Upper lobe of left lung (tissue), 6 donors: ENCODE measurements around the gene NMBR. TPM values are rescaled to one million over a fixed set of nuclear protein-coding genes. Genes with fewer than 3 reads are reported as not detected.
"Not testable (repeated sequence)": the region's sequence is repeated elsewhere in the genome, so short reads cannot be mapped to it uniquely, and the experiment has no call there.

ENCODE experiments used
- ATAC-seq, 2 donors: fragments of 200-7000 bp; cut with Tn5 transposase; one replicate each; pipeline ENCODE4 v1.9.1; 2022; ENCODE audit warnings: mild to moderate bottlenecking in 2 of 2, moderate library complexity in 2 of 2; ENCODE audit not compliant: low FRiP score in 2 of 2
- DNase-seq, 2 donors: peaks; one replicate each; pipeline ENCODE4 v3.0.0-alpha.2; 2019 to 2020
- H3K27ac ChIP-seq, 4 donors: fragments of 200-600 bp; sonication (generic); one replicate each; pipeline ENCODE4 v1.5.1; 2016 to 2019
- H3K27me3 ChIP-seq, 4 donors: fragments of 200-600 bp; sonication (generic); one replicate each; pipeline ENCODE4 v1.5.1; 2017 to 2019
- H3K36me3 ChIP-seq, 4 donors: fragments of 200-600 bp; sonication (generic); one replicate each; pipeline ENCODE4 v1.5.1; 2016 to 2019
- H3K4me1 ChIP-seq, 4 donors: fragments of 200-600 bp; sonication (generic); one replicate each; pipeline ENCODE4 v1.5.1; 2018 to 2019
- H3K4me3 ChIP-seq, 4 donors: fragments of 200-600 bp; sonication (generic); one replicate each; pipeline ENCODE4 v1.5.1; 2017 to 2019; ENCODE audit warnings: mild to moderate bottlenecking in 2 of 4, moderate library complexity in 1 of 4
- H3K9me3 ChIP-seq, 4 donors: fragments of 200-600 bp; sonication (generic); one replicate each; pipeline ENCODE4 v1.5.1; 2018 to 2019
- CTCF ChIP-seq, 6 experiments: fragments of 450-650 bp in 4 of 6; fragments of 200-600 bp in 2 of 6; sonication (generic) in 2 of 6; IDR thresholded peaks; one replicate each; pipeline ENCODE4 v1.5.1; 2016 to 2019; ENCODE audit warnings: antibody characterized with exemption in 6 of 6
- EP300 ChIP-seq, 4 donors: sonication (generic); formaldehyde crosslinking; IDR thresholded peaks; one replicate each; pipeline ENCODE4 v1.5.1; 2017; ENCODE audit warnings: antibody characterized with exemption in 4 of 4, control low read depth in 2 of 4
- POLR2A ChIP-seq, 4 donors: fragments of 450-650 bp; IDR thresholded peaks; one replicate each; pipeline ENCODE4 v1.5.1; 2016 to 2017; ENCODE audit warnings: antibody characterized with exemption in 4 of 4, mild to moderate bottlenecking in 2 of 4
- POLR2AphosphoS5 ChIP-seq, 2 donors: sonication (generic); formaldehyde crosslinking; IDR thresholded peaks; one replicate each; pipeline ENCODE4 v1.5.1; 2017; ENCODE audit warnings: antibody characterized with exemption in 2 of 2
- WGBS, 2 donors: methylation state at CpG; one replicate each; pipeline ENCODE4 v1.1.5; 2017 to 2018; 5-methylcytosine and 5-hydroxymethylcytosine counted together
- total RNA-seq, 6 donors: library from RNA; depleted of rRNA in 4 of 6; stranded (reverse); fragments of >200 nt in 4 of 6; gene quantifications; one replicate each; pipeline versions ENCODE4 v1.1.0 to v1.2.1, GENCODE V29; 2016 to 2021
- donor health status: DM: no; HTN: no; CAD: no; lungs with moderate emphysema.
- donor health status: DM: no; HTN: yes; CAD: no; lungs with severe emphysema.

The NMBR gene
- total RNA-seq, 6 donors from 2014 or later = not detected

DNA sequence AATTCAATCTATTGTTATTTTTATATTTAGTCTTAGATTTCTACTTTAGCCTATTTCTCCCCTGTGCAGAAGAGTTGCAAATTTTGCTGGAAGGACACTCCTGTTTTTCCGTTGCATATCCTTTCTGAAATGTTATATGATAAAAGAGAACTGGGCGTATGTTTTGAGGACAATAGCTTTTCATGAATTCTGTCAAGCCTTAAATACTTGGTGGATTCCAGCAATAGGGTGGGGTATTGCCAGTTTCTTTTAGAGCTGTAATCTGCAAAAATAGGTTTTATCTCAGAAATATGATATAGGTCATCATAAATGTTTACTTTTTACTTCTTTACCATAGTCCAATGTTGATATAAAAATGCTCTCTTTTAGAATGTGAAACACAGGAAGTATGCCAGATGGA, 42.1 kb upstream of the NMBR start:
- no peak overlapping the region for H3K4me3 ChIP-seq
- H3K27ac ChIP-seq = no peak overlapping the region
- no peaks in the 10 kb centered on the region for H3K27me3 ChIP-seq
- H3K9me3 ChIP-seq = no peaks in the 10 kb centered on the region
- peaks cover 0 to 11% (median 4%) of the 10 kb centered on the region in 4 donors for H3K4me1 ChIP-seq
- TF ChIP-seq EP300 (IDR thresholded peaks at IDR 0.05) (no peak), CTCF (IDR thresholded peaks at IDR 0.05) (no peak), POLR2A (IDR thresholded peaks at IDR 0.05) (no peak), POLR2AphosphoS5 (IDR thresholded peaks at IDR 0.05) (no peak)
- WGBS, 2 donors = 62 to 86% methylated on average over 2 of the region's 2 CpGs
- DNase-seq = no peak
- H3K36me3 ChIP-seq = peaks cover 0 to 15% (median 3%) of the 10 kb centered on the region in 4 donors
- ATAC-seq = no peak

DNA sequence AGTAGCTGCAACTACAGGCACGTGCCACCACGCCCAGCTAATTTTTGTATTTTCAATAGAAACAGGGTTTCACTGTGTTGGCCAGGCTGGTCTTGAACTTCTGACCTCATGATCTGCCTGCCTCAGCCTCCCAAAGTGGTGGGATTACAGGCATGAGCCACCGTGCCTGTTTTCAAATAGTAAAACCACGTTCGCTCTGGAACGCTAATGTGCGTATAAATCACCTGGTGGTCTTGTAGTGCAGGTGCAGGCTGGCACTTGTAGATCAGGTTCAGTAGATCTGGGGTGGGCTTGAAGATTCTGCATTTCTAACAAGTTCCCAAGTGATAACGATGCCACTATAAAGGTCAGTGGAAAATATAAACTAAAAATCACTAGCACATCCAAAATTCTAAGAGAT, 41.4 kb upstream of the NMBR start:
- H3K9me3 ChIP-seq, H3K27me3 ChIP-seq, ATAC-seq, H3K4me3 ChIP-seq, DNase-seq, H3K27ac ChIP-seq: not testable (repeated sequence)
- WGBS, 2 donors = 96 to 97% methylated on average over 5 to 8 of the region's 8 CpGs
- Histone ChIP-seq H3K36me3 (peaks cover 0 to 15% (median 3%) of the 10 kb centered on the region in 4 donors), H3K4me1 (peaks cover 0 to 12% (median 5%) of the 10 kb centered on the region in 4 donors)

GRCh38 chr6:142187209-142187608, 40.3 kb upstream of the NMBR start:
- Histone ChIP-seq H3K4me1 (peaks cover 0 to 12% (median 5%) of the 10 kb centered on the region in 4 donors), H3K27me3 (no peaks in the 10 kb centered on the region), H3K9me3 (no peaks in the 10 kb centered on the region), H3K4me3 (no peak overlapping the region), H3K27ac (no peak overlapping the region), H3K36me3 (peaks cover 0 to 15% (median 3%) of the 10 kb centered on the region in 4 donors)
- 52 to 57% methylated on average over 1 of the region's 1 CpG for WGBS, 2 donors
- DNase-seq (no peak), ATAC-seq (no peak)
- no peak for TF ChIP-seq CTCF (IDR thresholded peaks at IDR 0.05)
- TF ChIP-seq POLR2A (IDR thresholded peaks at IDR 0.05) = no peak
- TF ChIP-seq EP300 (IDR thresholded peaks at IDR 0.05) = no peak
- TF ChIP-seq POLR2AphosphoS5 (IDR thresholded peaks at IDR 0.05) = no peak

DNA sequence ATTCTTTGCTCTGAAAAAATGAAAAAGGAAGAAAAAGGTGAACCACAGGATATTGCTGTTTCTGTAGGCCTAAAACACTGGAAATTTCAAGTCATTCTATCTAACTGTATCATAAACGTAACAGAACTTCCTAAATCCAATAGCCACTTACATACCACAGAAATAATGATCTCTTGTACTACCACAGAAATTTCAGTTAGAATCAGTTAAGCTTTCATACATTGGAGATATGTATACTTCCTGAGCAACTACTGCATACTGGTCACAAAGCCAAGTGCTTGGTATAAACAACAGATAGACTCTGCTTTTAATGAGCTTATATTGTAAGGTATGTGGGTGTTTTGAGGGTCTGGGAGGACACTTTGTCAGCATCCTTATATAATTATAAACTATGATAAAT, 38.7 kb upstream of the NMBR start:
- ATAC-seq = no peak
- Histone ChIP-seq H3K4me1 (peaks cover 0 to 12% (median 5%) of the 10 kb centered on the region in 4 donors), H3K4me3 (no peak overlapping the region), H3K27ac (no peak overlapping the region), H3K9me3 (no peaks in the 10 kb centered on the region), H3K27me3 (no peaks in the 10 kb centered on the region), H3K36me3 (peaks cover 0 to 13% (median 3%) of the 10 kb centered on the region in 4 donors)
- no peak for TF ChIP-seq CTCF (IDR thresholded peaks at IDR 0.05)
- TF ChIP-seq EP300 (IDR thresholded peaks at IDR 0.05) = no peak
- TF ChIP-seq POLR2A (IDR thresholded peaks at IDR 0.05) = no peak
- WGBS, 2 donors = 66 to 73% methylated on average over 1 of the region's 1 CpG
- no peak for DNase-seq

- Histone ChIP-seq H3K4me1 (peaks cover 0 to 12% (median 5%) of the 10 kb centered on the region in 4 donors), H3K27me3 (no peaks in the 10 kb centered on the region), H3K9me3 (no peaks in the 10 kb centered on the region), H3K4me3 (no peak overlapping the region), H3K27ac (no peak overlapping the region), H3K36me3 (peaks cover 0 to 2% (median 0%) of the 10 kb centered on the region in 4 donors)
- peak in 1 of 4 donors; percentile 47 for TF ChIP-seq EP300 (IDR thresholded peaks at IDR 0.05)
- TF ChIP-seq CTCF (IDR thresholded peaks at IDR 0.05) = no peak
- TF ChIP-seq POLR2AphosphoS5 (IDR thresholded peaks at IDR 0.05) = peak in 1 of 2 donors; percentile 30
- ATAC-seq (no peak), DNase-seq (no peak)
- 76 to 80% methylated on average over 2 of the region's 2 CpGs for WGBS, 2 donors
Measured at GRCh38 chr6:142184307-142184706, 37.4 kb upstream of the NMBR start.
